Measurements from ENCODE around the gene TRAIP. TPM values are rescaled to one million over a fixed set of nuclear protein-coding genes. Genes with fewer than 3 reads are reported as not detected.

TRAIP gene
- total RNA-seq, 4 donors from 2014 or later = 2.1 to 8.3 (median 4.7) TPM

GRCh38 chr3:49873623-49874022 is 17.3 kb upstream of the TRAIP start:
- Histone ChIP-seq H3K27ac (peak overlapping the region in 2 of 4 donors; percentile 77 to 79), H3K36me3 (no peaks in the 10 kb centered on the region), H3K27me3 (peaks cover 0 to 14% of the 10 kb centered on the region in 2 donors), H3K9me3 (no peaks in the 10 kb centered on the region), H3K4me1 (peaks cover 10 to 34% (median 11%) of the 10 kb centered on the region in 4 donors), H3K4me3 (no peak overlapping the region)
- DNase-seq = peak in 2 of 3 donors; percentile 88
- TF ChIP-seq, protein P1, sequence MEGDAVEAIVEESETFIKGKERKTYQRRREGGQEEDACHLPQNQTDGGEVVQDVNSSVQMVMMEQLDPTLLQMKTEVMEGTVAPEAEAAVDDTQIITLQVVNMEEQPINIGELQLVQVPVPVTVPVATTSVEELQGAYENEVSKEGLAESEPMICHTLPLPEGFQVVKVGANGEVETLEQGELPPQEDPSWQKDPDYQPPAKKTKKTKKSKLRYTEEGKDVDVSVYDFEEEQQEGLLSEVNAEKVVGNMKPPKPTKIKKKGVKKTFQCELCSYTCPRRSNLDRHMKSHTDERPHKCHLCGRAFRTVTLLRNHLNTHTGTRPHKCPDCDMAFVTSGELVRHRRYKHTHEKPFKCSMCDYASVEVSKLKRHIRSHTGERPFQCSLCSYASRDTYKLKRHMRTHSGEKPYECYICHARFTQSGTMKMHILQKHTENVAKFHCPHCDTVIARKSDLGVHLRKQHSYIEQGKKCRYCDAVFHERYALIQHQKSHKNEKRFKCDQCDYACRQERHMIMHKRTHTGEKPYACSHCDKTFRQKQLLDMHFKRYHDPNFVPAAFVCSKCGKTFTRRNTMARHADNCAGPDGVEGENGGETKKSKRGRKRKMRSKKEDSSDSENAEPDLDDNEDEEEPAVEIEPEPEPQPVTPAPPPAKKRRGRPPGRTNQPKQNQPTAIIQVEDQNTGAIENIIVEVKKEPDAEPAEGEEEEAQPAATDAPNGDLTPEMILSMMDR (IDR thresholded peaks at IDR 0.05) = peak in 3 of 6 experiments; percentile 5 to 18 (median 18)
- peak in 1 of 2 donors; percentile 26 for TF ChIP-seq POLR2A (IDR thresholded peaks at IDR 0.05)

GRCh38 chr3:49872801-49873281 is 16.5 kb upstream of the TRAIP start:
- Histone ChIP-seq H3K27me3 (peaks cover 0 to 20% of the 10 kb centered on the region in 2 donors), H3K36me3 (no peaks in the 10 kb centered on the region), H3K4me1 (peaks cover 10 to 34% (median 11%) of the 10 kb centered on the region in 4 donors), H3K4me3 (no peak overlapping the region), H3K27ac (peak overlapping the region in 2 of 4 donors; percentile 77 to 79), H3K9me3 (no peaks in the 10 kb centered on the region)
- TF ChIP-seq, protein P1 (IDR thresholded peaks at IDR 0.05) = peak in 1 of 6 experiments; percentile 22
- no peak for TF ChIP-seq POLR2A (IDR thresholded peaks at IDR 0.05)
- peak in 1 of 3 donors; percentile 61 for DNase-seq

GRCh38 chr3:49871531-49872153 is 15.3 kb upstream of the TRAIP start:
- Histone ChIP-seq H3K4me3 (no peak overlapping the region), H3K36me3 (no peaks in the 10 kb centered on the region), H3K4me1 (peaks cover 10 to 34% (median 11%) of the 10 kb centered on the region in 4 donors), H3K27ac (no peak overlapping the region), H3K9me3 (no peaks in the 10 kb centered on the region), H3K27me3 (peaks cover 0 to 20% of the 10 kb centered on the region in 2 donors)
- TF ChIP-seq POLR2A (IDR thresholded peaks at IDR 0.05) = no peak
- TF ChIP-seq, protein P1 (IDR thresholded peaks at IDR 0.05) = no peak
- DNase-seq = no peak

DNA sequence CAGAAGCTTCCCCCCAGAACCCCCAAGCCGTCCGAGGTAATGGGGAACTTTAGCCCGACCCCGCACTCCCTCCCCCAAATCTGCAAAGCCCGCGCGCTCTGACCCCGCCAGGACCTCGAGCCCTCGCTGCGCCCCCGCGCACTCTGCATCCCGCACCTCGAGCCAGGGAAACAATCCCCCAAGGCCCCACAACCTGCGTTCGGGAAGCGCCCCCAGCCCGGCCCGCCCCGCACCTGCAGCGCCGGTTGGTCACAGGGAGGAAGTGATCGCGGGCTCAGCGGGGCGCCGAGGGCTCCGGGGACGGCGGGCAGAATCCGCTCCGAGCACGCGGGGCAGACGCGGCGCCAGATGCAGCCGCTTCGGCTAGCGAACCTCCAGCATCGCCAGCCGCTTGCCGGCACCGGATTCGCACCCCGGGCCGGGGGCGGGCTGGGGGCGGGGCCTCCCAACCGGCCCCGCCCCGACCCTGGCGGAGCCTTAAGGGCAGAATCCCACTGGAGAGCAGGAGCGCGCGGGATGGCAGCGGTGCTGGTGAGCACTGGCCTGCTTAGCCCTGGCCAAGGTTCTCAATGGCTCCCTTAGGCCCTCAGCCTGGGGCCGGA is 13.3 kb upstream of the TRAIP start, which contains the start of gene CAMKV:
CAMKV (minus strand) TSS at position 382 of the 602 bp plus-strand sequence. CDS start 7,518 bp downstream, outside the sequence.
- Histone ChIP-seq H3K9me3 (no peaks in the 10 kb centered on the region), H3K4me1 (peaks cover 10 to 34% (median 11%) of the 10 kb centered on the region in 4 donors), H3K27ac (no peak within 1 kb of the TSS), H3K27me3 (peaks cover 0 to 20% of the 10 kb centered on the region in 2 donors), H3K36me3 (no peaks in the 10 kb centered on the region), H3K4me3 (peak within 1 kb of the TSS; percentile 25 to 55 (median 46))
- no peak for DNase-seq
- TF ChIP-seq, protein P1 (IDR thresholded peaks at IDR 0.05) = no peak
- no peak for TF ChIP-seq POLR2A (IDR thresholded peaks at IDR 0.05)

DNA sequence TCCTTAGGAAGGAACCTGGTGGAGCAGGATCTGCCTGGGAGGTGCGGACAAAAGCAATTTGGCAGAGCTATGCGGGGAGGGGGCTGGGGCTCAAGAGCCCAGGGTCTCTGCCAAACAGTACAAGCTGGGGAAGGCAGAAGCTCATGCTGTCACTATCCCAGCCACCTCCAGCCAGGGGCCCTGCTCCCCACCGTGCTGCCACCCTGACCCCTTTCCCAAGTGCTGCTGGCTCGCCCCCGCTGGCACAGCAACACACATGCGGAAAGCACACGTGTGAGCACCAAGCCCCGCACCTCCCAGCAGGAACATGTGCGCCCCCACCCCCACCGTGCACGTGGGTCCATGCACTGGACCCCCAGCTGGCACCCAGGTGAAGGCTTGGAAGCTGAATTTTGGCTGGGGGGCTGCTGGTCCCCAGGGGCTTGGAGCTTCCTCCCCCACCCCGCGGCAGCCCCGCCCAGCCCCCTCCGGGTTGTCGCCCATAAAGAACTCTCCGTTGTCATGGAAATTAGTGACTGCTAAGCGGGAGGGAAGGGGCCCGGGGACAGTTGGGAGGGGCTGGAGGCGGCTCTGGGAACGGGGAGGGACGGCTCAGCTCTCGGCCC is 12.6 kb upstream of the TRAIP start:
- no peak overlapping the region for H3K27ac ChIP-seq
- no peaks in the 10 kb centered on the region for H3K9me3 ChIP-seq
- peak overlapping the region in 3 of 4 donors; percentile 45 to 55 (median 47) for H3K4me3 ChIP-seq
- TF ChIP-seq POLR2A (IDR thresholded peaks at IDR 0.05) = no peak
- TF ChIP-seq, protein P1 (IDR thresholded peaks at IDR 0.05) = no peak
- no peak for DNase-seq
- peaks cover 7 to 30% (median 11%) of the 10 kb centered on the region in 4 donors for H3K4me1 ChIP-seq
- peaks cover 0 to 20% of the 10 kb centered on the region in 2 donors for H3K27me3 ChIP-seq
- H3K36me3 ChIP-seq = no peaks in the 10 kb centered on the region

Data from Peyer's patch (tissue), 4 donors.